GM12878 (cell line): ENCODE measurements around the gene DHRS12. TPM values are rescaled to one million over a fixed set of nuclear protein-coding genes. Genes with fewer than 3 reads are reported as not detected.

Experiments
- BCL3 ChIP-seq: IDR thresholded peaks from 2 replicates; pipeline ENCODE4 v1.6.1; 2011; ENCODE audit warnings: borderline replicate concordance, low read depth, mild to moderate bottlenecking, moderate library complexity, low read length; ENCODE audit not compliant: insufficient read depth, poor library complexity, severe bottlenecking
- E2F4 ChIP-seq: IDR thresholded peaks from 2 replicates; pipeline ENCODE4 v1.6.1; 2012; ENCODE audit warnings: low read depth, low read length, improper control_type of control experiment
- EP300 ChIP-seq, 2 experiments: fragments of 150-350 bp in 1 of 2; IDR thresholded peaks; 2 replicates each; pipeline ENCODE4 v1.6.1; 2011 to 2012; ENCODE audit warnings: low read depth in 2 of 2, low read length in 2 of 2, borderline replicate concordance in 1 of 2, improper control_type of control experiment in 1 of 2, inconsistent platforms in 1 of 2; ENCODE audit not compliant: control insufficient read depth in 1 of 2
- ETV6 ChIP-seq, 2 experiments: fragments of 450-650 bp in 1 of 2; IDR thresholded peaks in 1 of 2; conservative IDR thresholded peaks in 1 of 2; 2 replicates each; pipeline ENCODE4 v1.6.1; 2014; ENCODE audit warnings: antibody characterized with exemption in 1 of 2, borderline replicate concordance in 1 of 2, low read depth in 1 of 2, mild to moderate bottlenecking in 1 of 2, moderate library complexity in 1 of 2
- HDAC2 ChIP-seq: fragments of 200-600 bp; sonication (generic); IDR thresholded peaks from 2 replicates; pipeline ENCODE4 v1.6.1; 2017
- IKZF2 ChIP-seq, 2 experiments: fragments of 450-650 bp; IDR thresholded peaks; 2 replicates each; pipeline ENCODE4 v1.6.1; 2017; ENCODE audit warnings: mild to moderate bottlenecking in 2 of 2, moderate library complexity in 2 of 2
- MEF2A ChIP-seq: IDR thresholded peaks from 2 replicates; pipeline ENCODE4 v1.6.1; 2011; ENCODE audit warnings: low read depth, mild to moderate bottlenecking, low read length, moderate library complexity; ENCODE audit not compliant: insufficient read depth
- MXI1 ChIP-seq: fragments of 150-350 bp; IDR thresholded peaks from 2 replicates; pipeline ENCODE4 v1.6.1; 2011; ENCODE audit warnings: low read depth, mild to moderate bottlenecking, inconsistent platforms, low read length, improper control_type of control experiment
- NFIC ChIP-seq: IDR thresholded peaks from 2 replicates; pipeline ENCODE4 v1.6.1; 2012; ENCODE audit warnings: low read depth, mild to moderate bottlenecking, inconsistent platforms, low read length, moderate library complexity
- NR2C2 ChIP-seq: IDR thresholded peaks from 2 replicates; pipeline ENCODE4 v1.6.1; 2011; ENCODE audit warnings: borderline replicate concordance, low read depth; ENCODE audit not compliant: control insufficient read depth, insufficient read length
- NR2F1 ChIP-seq: fragments of 450-650 bp; conservative IDR thresholded peaks from 2 replicates; pipeline ENCODE4 v1.6.1; 2017; ENCODE audit warnings: mild to moderate bottlenecking
- POLR2A ChIP-seq: IDR thresholded peaks from 2 replicates; pipeline ENCODE4 v1.6.1; 2011; ENCODE audit warnings: low read depth, mild to moderate bottlenecking, low read length
- SIX5 ChIP-seq: IDR thresholded peaks from 2 replicates; pipeline ENCODE4 v1.6.1; 2011; ENCODE audit warnings: mild to moderate bottlenecking, low read depth, low read length, moderate library complexity; ENCODE audit not compliant: severe bottlenecking
- SMAD5 ChIP-seq: IDR thresholded peaks from 2 replicates; pipeline ENCODE4 v1.6.1; 2016; ENCODE audit warnings: antibody characterized with exemption, low read depth
- SMC3 ChIP-seq: IDR thresholded peaks from 2 replicates; pipeline ENCODE4 v1.6.1; 2011; ENCODE audit warnings: low read length, improper control_type of control experiment, borderline replicate concordance
- TBL1XR1 ChIP-seq: IDR thresholded peaks from 2 replicates; pipeline ENCODE4 v1.6.1; 2012; ENCODE audit warnings: low read depth, low read length, improper control_type of control experiment
- TCF3 ChIP-seq: IDR thresholded peaks from 2 replicates; pipeline ENCODE4 v1.6.1; 2012; ENCODE audit warnings: low read depth, mild to moderate bottlenecking, low read length, borderline replicate concordance; ENCODE audit not compliant: insufficient read depth
- ZBTB4 ChIP-seq: fragments of 450-650 bp; formaldehyde crosslinking; IDR thresholded peaks from 2 replicates; pipeline ENCODE4 v1.4.0; 2022; ENCODE audit warnings: mild to moderate bottlenecking, moderate library complexity
- ZZZ3 ChIP-seq: IDR thresholded peaks from 2 replicates; pipeline ENCODE4 v1.6.1; 2011; ENCODE audit warnings: low read depth; ENCODE audit not compliant: control insufficient read depth, insufficient read length
- polyA plus RNA-seq, 11 experiments: library from polyadenylated mRNA; depleted of rRNA in 4 of 11; unstranded in 6 of 11; stranded (reverse) in 5 of 11; fragments of >200 nt; fragmentation: Nextera tagmentation in 4 of 11; fragmentation: Illumina TruSeq in 1 of 11; extraction: Ambion mirVana in 4 of 11; extraction: Trizol in 1 of 11; gene quantifications; 1 replicate in 1 of 11; 2 replicates in 10 of 11; pipeline versions ENCODE4 v1.2.1 to v1.2.3, GENCODE V29; 2011 to 2016; ENCODE audit warnings: inconsistent platforms in 2 of 11, missing spikeins in 2 of 11, low read depth in 1 of 11
- total RNA-seq, 4 experiments: library from RNA; depleted of rRNA in 3 of 4; stranded (reverse); fragments of >200 nt in 3 of 4; fragmentation: Illumina TruSeq in 1 of 4; extraction: Trizol in 1 of 4; gene quantifications; 2 replicates each; pipeline versions ENCODE4 v1.2.1 to v1.2.3, GENCODE V29; 2013 to 2021
- TF ChIP-seq, protein P1 (sequence below): IDR thresholded peaks from 2 replicates; pipeline ENCODE4 v1.6.1; 2012; ENCODE audit warnings: low read depth, low read length, improper control_type of control experiment
- TF ChIP-seq, protein P2 (sequence below), 3 experiments: IDR thresholded peaks in 2 of 3; conservative IDR thresholded peaks in 1 of 3; 2 replicates each; pipeline ENCODE4 v1.5.1; 2011; ENCODE audit warnings: low read depth in 3 of 3, low read length in 3 of 3, mild to moderate bottlenecking in 3 of 3, control low read depth in 2 of 3, moderate library complexity in 2 of 3, inconsistent platforms in 1 of 3, mixed read lengths in 1 of 3; ENCODE audit not compliant: control insufficient read depth in 2 of 3, insufficient read depth in 1 of 3; ENCODE audit errors: extremely low read depth in 1 of 3

Gene DHRS12
- total and polyA plus RNA-seq, 10 of the 15 experiments (the other 5 are each of a cell fraction or from before 2014, with no cell fraction given), result 2.9 to 11.3 (median 8.2) TPM

- TF ChIP-seq EP300 (IDR thresholded peaks at IDR 0.05; ENCODE audit: borderline replicate concordance in 1 of 2, control insufficient read depth in 1 of 2, low read depth in 2 of 2, low read length in 2 of 2) (no peak), SMC3 (0 out of 2 replicates have a peak, but pooled peaks have one; percentile 3), IKZF2 (IDR thresholded peaks at IDR 0.05) (peak; percentile 74), MEF2A (0 out of 2 replicates have a peak, but pooled peaks have one; percentile 20), HDAC2 (no peak), ZZZ3 (no peak), BCL3 (peak; percentile 15), NFIC (peak; percentile 67), POLR2A (0 out of 2 replicates have a peak, but pooled peaks have one; percentile 18), SIX5 (no peak), TCF3 (no peak), ETV6 (conservative IDR thresholded peaks at IDR 0.05 in 1 of 2, IDR thresholded peaks at IDR 0.05 in 1 of 2; ENCODE audit: borderline replicate concordance in 1 of 2, low read depth in 1 of 2) (peak in 1 of 2 experiments; percentile 82; a peak in 2 of 4 replicates), SMAD5 (no peak), NR2C2 (no peak), NR2F1 (no peak; the same call in 1 of the 2 replicates), ZBTB4 (CRISPR knock-in tag) (no peak), E2F4 (no peak), MXI1 (no peak), TBL1XR1 (no peak)
- TF ChIP-seq, protein P1, sequence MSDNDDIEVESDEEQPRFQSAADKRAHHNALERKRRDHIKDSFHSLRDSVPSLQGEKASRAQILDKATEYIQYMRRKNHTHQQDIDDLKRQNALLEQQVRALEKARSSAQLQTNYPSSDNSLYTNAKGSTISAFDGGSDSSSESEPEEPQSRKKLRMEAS, result no peak
- TF ChIP-seq, protein P2, sequence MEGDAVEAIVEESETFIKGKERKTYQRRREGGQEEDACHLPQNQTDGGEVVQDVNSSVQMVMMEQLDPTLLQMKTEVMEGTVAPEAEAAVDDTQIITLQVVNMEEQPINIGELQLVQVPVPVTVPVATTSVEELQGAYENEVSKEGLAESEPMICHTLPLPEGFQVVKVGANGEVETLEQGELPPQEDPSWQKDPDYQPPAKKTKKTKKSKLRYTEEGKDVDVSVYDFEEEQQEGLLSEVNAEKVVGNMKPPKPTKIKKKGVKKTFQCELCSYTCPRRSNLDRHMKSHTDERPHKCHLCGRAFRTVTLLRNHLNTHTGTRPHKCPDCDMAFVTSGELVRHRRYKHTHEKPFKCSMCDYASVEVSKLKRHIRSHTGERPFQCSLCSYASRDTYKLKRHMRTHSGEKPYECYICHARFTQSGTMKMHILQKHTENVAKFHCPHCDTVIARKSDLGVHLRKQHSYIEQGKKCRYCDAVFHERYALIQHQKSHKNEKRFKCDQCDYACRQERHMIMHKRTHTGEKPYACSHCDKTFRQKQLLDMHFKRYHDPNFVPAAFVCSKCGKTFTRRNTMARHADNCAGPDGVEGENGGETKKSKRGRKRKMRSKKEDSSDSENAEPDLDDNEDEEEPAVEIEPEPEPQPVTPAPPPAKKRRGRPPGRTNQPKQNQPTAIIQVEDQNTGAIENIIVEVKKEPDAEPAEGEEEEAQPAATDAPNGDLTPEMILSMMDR (IDR thresholded peaks at IDR 0.05 in 2 of 3, conservative IDR thresholded peaks at IDR 0.05 in 1 of 3; ENCODE audit: control insufficient read depth in 2 of 3, extremely low read depth in 1 of 3, insufficient read depth in 1 of 3, low read depth in 3 of 3, low read length in 3 of 3), result no peak
Measured at GRCh38 chr13:51793570-51794271, 10.2 kb downstream of the DHRS12 start (continued).
